A673 (cell line): ENCODE data around the gene HUS1B. TPM values are rescaled to one million over a fixed set of nuclear protein-coding genes. Genes with fewer than 3 reads are reported as not detected.

Experiments
- BruUV-seq: library from RNA; stranded (reverse); fragments of 400-500 nt; replicated peaks from 2 replicates; lab custom pipeline; 2021; lab: Mats Ljungman, UMichigan
- CTCF ChIA-PET: fragments of 300-600 bp; sonication (Branson Sonifier 250); formaldehyde crosslinking; loops from one replicate; lab custom pipeline; 2022; ENCODE audit warnings: antibody characterized with exemption; lab: Charles Lee
- POLR2A ChIA-PET: fragments of 300-600 bp; sonication (Branson Sonifier 250); formaldehyde crosslinking; loops from one replicate; lab custom pipeline; 2022; ENCODE audit warnings: antibody characterized with exemption; ENCODE audit not compliant: low non-redundant PET; lab: Charles Lee
- DNase-seq: peaks from one replicate; pipeline ENCODE4 v3.0.0-alpha.2; 2015; ENCODE audit warnings: low spot score
- H3K27ac ChIP-seq: fragments of 200-600 bp; sonication (generic); 2 replicates; pipeline ENCODE4 v1.5.1; 2016; ENCODE audit warnings: mixed run types, low read depth, mild to moderate bottlenecking, mixed read lengths, antibody characterized with exemption, low read length; ENCODE audit not compliant: poor library complexity, severe bottlenecking
- H3K27me3 ChIP-seq: fragments of 200-600 bp; sonication (generic); replicated peaks from 2 replicates; pipeline ENCODE4 v1.6.1; 2017; ENCODE audit warnings: mixed run types, low read depth, mild to moderate bottlenecking, mixed read lengths, antibody characterized with exemption, low read length; ENCODE audit not compliant: insufficient read depth, poor library complexity
- H3K36me3 ChIP-seq: fragments of 200-600 bp; sonication (generic); 2 replicates; pipeline ENCODE4 v1.6.1; 2016; ENCODE audit warnings: mixed run types, mild to moderate bottlenecking, mixed read lengths, antibody characterized with exemption, low read length; ENCODE audit not compliant: insufficient read depth, poor library complexity, severe bottlenecking
- H3K4me1 ChIP-seq: fragments of 200-600 bp; sonication (generic); 2 replicates; pipeline ENCODE4 v1.6.1; 2017; ENCODE audit warnings: mixed run types, mild to moderate bottlenecking, mixed read lengths, antibody characterized with exemption, low read length; ENCODE audit not compliant: insufficient read depth, poor library complexity, severe bottlenecking
- H3K4me3 ChIP-seq: fragments of 200-600 bp; sonication (generic); 2 replicates; pipeline ENCODE4 v1.5.1; 2016; ENCODE audit warnings: low read depth, mixed run types, mild to moderate bottlenecking, mixed read lengths, low read length; ENCODE audit not compliant: poor library complexity, severe bottlenecking
- H3K9me3 ChIP-seq: fragments of 200-600 bp; sonication (generic); 2 replicates; pipeline ENCODE4 v1.6.1; 2016; ENCODE audit warnings: mixed run types, low read depth, mild to moderate bottlenecking, mixed read lengths, antibody characterized with exemption, low read length; ENCODE audit not compliant: poor library complexity, severe bottlenecking
- CTCF ChIP-seq: fragments of 300-800, 200-600 bp; sonication (generic); conservative IDR thresholded peaks from 2 replicates; pipeline ENCODE4 v1.5.1; 2017; ENCODE audit warnings: low read depth, mild to moderate bottlenecking, antibody characterized with exemption, low read length, moderate library complexity, mixed read lengths
- EZH2 ChIP-seq: fragments of 200-600 bp; sonication (generic); IDR thresholded peaks from 2 replicates; pipeline ENCODE4 v1.6.1; 2017; ENCODE audit warnings: borderline replicate concordance, low read depth, mild to moderate bottlenecking, mixed read lengths, antibody characterized with exemption, low read length; ENCODE audit not compliant: poor library complexity, severe bottlenecking
- intact Hi-C: fragments of 100-400 bp; cut with micrococcal nuclease; formaldehyde crosslinking; loops from one replicate; pipeline ENCODE4 v1.10.0; 2022; ENCODE audit not compliant: unreplicated experiment
- total RNA-seq: library from RNA; stranded (reverse); gene quantifications from 2 replicates; pipeline ENCODE4 v1.2.3, GENCODE V29; 2021

Gene HUS1B
- total RNA-seq, 1 experiment from 2014 or later: 0.88 TPM

GRCh38 chr6:642805-643204 is 14.1 kb downstream of the HUS1B start:
- POLR2A ChIA-PET: no interaction called here
- DNase-seq: no peak
- TF ChIP-seq CTCF (no peak), EZH2 (no peak)
- Histone ChIP-seq H3K27ac (no peak overlapping the region), H3K4me3 (no peak overlapping the region), H3K9me3 (no peaks in the 10 kb centered on the region), H3K36me3 (no peaks in the 10 kb centered on the region), H3K27me3 (no peaks in the 10 kb centered on the region), H3K4me1 (no peaks in the 10 kb centered on the region)
- intact Hi-C loops: no loop called here
- CTCF ChIA-PET: no interaction called here
- no TSS peak for BruUV-seq

- H3K4me1 ChIP-seq: no peaks in the 10 kb centered on the region
- no peak for DNase-seq
- H3K4me3 ChIP-seq: no peak overlapping the region
- TF ChIP-seq CTCF (no peak), EZH2 (no peak)
- no peak overlapping the region for H3K27ac ChIP-seq
- ChIA-PET POLR2A (no interaction called here), CTCF (no interaction called here)
- no peaks in the 10 kb centered on the region for H3K9me3 ChIP-seq
- intact Hi-C loops: no loop called here
- no peaks in the 10 kb centered on the region for H3K36me3 ChIP-seq
- no TSS peak for BruUV-seq
- H3K27me3 ChIP-seq: no peaks in the 10 kb centered on the region
These were observed 15.5 kb downstream of the HUS1B start for GRCh38 chr6:641225-641985.

GRCh38 chr6:636488-636887 is 20.4 kb downstream of the HUS1B start:
- H3K4me1 ChIP-seq: no peaks in the 10 kb centered on the region
- H3K4me3 ChIP-seq: no peak overlapping the region
- intact Hi-C loops: no loop called here
- H3K27ac ChIP-seq: no peak overlapping the region
- no peaks in the 10 kb centered on the region for H3K36me3 ChIP-seq
- POLR2A ChIA-PET: no interaction called here
- no peak for DNase-seq
- H3K9me3 ChIP-seq: no peaks in the 10 kb centered on the region
- no peak for TF ChIP-seq EZH2
- no peak for TF ChIP-seq CTCF
- no TSS peak for BruUV-seq
- CTCF ChIA-PET: no interaction called here
- no peaks in the 10 kb centered on the region for H3K27me3 ChIP-seq
